Endothelial cell of umbilical vein (primary cell): Measurements from ENCODE around the gene SFTPB.

Experiments
- EZH2 ChIP-seq: IDR thresholded peaks from 2 replicates; pipeline ENCODE4 v1.6.1; 2012; ENCODE audit warnings: borderline replicate concordance, low read depth, mild to moderate bottlenecking, moderate library complexity, low read length, inconsistent platforms; ENCODE audit not compliant: severe bottlenecking
- POLR2A ChIP-seq: IDR thresholded peaks from 2 replicates; pipeline ENCODE4 v1.6.1; 2012; ENCODE audit warnings: low read depth, mild to moderate bottlenecking, control low read depth, low read length
- TF ChIP-seq, protein P1 (sequence below), 2 donors: IDR thresholded peaks; 1 replicate in 1 of 2; 2 replicates in 1 of 2; pipeline ENCODE4 v1.5.1; 2011; ENCODE audit warnings: low read length in 2 of 2, mild to moderate bottlenecking in 2 of 2, moderate library complexity in 2 of 2, control low read depth in 1 of 2, inconsistent platforms in 1 of 2, low read depth in 1 of 2; ENCODE audit not compliant: insufficient read depth in 1 of 2; ENCODE audit errors: extremely low read depth in 1 of 2
- TF ChIP-seq, protein P2 (sequence below): IDR thresholded peaks from 2 replicates; pipeline ENCODE4 v1.6.1; 2011; ENCODE audit not compliant: insufficient read depth, insufficient read length

DNA sequence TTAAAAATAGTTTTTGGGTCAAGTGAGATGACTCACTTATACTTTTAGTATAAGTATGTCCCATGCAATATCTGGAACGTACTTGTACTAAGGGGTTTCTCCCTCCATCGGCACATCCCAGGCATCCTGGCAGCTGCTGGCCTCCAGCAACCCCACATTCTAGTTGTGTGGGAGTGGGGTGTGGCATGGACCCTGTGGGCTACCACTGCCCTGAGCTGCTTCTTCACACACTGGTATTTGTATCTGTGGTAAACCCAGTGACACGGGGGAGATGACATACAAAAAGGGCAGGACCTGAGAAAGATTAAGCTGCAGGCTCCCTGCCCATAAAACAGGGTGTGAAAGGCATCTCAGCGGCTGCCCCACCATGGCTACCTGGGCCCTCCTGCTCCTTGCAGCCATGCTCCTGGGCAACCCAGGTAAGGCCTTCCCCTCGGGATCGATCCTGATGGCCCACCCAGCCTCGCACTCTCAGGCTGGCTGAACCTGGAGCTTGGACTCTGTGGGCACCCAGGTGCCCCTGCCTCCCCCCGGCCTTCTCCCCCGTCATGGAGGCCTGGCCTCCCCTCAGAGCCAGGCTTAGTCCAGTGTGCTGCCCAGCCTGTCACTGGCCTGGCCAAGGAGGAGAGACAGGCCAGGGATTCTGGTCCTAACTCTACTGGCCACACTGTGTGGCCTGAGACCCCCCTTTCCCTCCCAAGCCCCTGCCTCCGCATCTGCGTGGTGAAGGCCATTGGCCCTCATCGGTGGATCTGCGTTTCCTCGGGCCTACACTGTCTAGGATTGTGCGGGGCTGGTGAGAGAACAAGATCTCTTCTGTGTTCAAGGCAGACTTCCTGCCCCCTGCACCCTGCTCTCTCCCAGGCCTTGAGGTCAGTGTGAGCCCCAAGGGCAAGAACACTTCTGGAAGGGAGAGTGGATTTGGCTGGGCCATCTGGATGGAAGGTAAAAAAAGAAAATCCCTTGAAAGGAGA lies 26.3 kb upstream of the SFTPB start, which contains the start of gene GNLY:
- TF ChIP-seq, protein P1, sequence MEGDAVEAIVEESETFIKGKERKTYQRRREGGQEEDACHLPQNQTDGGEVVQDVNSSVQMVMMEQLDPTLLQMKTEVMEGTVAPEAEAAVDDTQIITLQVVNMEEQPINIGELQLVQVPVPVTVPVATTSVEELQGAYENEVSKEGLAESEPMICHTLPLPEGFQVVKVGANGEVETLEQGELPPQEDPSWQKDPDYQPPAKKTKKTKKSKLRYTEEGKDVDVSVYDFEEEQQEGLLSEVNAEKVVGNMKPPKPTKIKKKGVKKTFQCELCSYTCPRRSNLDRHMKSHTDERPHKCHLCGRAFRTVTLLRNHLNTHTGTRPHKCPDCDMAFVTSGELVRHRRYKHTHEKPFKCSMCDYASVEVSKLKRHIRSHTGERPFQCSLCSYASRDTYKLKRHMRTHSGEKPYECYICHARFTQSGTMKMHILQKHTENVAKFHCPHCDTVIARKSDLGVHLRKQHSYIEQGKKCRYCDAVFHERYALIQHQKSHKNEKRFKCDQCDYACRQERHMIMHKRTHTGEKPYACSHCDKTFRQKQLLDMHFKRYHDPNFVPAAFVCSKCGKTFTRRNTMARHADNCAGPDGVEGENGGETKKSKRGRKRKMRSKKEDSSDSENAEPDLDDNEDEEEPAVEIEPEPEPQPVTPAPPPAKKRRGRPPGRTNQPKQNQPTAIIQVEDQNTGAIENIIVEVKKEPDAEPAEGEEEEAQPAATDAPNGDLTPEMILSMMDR (IDR thresholded peaks at IDR 0.05; ENCODE audit: extremely low read depth in 1 of 2, insufficient read depth in 1 of 2, low read depth in 1 of 2, low read length in 2 of 2): no peak
- TF ChIP-seq POLR2A (no peak), EZH2 (no peak)
- TF ChIP-seq, protein P2, sequence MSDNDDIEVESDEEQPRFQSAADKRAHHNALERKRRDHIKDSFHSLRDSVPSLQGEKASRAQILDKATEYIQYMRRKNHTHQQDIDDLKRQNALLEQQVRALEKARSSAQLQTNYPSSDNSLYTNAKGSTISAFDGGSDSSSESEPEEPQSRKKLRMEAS: no peak
